Measurements from ENCODE around the gene RREB1.
"Not testable (repeated sequence)": the region's sequence is repeated elsewhere in the genome, so short reads cannot be mapped to it uniquely, and the experiment has no call there.

RREB1 gene

GRCh38 chr6:7262746-7263518 is 155.2 kb downstream of the RREB1 start:
- no peak for DNase-seq (ENCODE audit: low read depth)

GRCh38 chr6:7263519-7263805 is 155.7 kb downstream of the RREB1 start:
- not testable (repeated sequence) for DNase-seq (ENCODE audit: low read depth)

DNA sequence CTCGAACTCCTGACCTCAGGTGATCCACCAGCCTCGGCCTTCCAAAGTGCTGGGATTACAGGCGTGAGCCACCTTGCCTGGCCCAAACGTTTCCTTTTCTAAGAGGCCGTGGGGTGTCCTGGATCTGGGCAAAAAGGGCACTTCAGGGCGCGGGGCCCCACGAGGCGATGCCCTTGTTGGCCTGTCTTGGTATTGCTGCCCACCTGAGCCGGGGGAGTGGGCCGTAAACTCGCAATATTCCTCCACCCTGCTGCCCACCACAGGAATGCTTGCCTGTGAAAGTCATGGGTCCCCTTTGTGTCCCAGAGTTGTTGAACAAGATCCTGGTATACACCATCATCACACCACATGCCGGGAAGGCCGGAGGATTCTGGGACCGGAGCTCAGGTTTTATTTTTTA is 156.3 kb downstream of the RREB1 start:
- no peak for DNase-seq (ENCODE audit: low read depth)

- no peak for DNase-seq (ENCODE audit: low read depth)
Observed at GRCh38 chr6:7264686-7265384, 157.1 kb downstream of the RREB1 start.

- not testable (repeated sequence) for DNase-seq (ENCODE audit: low read depth)
Observed at GRCh38 chr6:7265385-7265726, 157.6 kb downstream of the RREB1 start.

GRCh38 chr6:7267071-7267465 is 159.3 kb downstream of the RREB1 start:
- DNase-seq (ENCODE audit: low read depth): no peak

- DNase-seq (ENCODE audit: low read depth): no peak
Observed at GRCh38 chr6:7267466-7268091, 159.8 kb downstream of the RREB1 start.

DNA sequence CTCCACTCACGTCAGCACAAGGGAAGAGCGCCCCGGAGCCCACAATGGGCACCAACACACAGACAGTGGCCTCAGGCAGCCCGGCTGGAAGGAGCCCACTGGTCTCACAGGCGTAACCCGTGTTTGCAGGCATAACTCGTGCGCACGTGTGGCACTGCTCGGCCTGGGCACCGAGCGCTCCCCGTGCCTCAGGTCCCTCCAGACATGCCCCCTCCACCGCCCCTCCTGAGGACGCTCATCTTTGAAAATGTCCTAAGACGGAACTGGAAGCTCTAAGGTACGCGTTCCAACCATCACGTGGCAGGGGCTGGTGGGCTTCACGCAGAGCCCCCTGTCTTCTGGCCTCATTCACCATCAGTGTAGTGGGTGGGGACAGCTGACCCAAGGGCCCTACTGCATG is 160.6 kb downstream of the RREB1 start:
- DNase-seq (ENCODE audit: low read depth): no peak

- no peak for DNase-seq (ENCODE audit: low read depth)
Observed at GRCh38 chr6:7268816-7269555, 161.2 kb downstream of the RREB1 start.

GRCh38 chr6:7269816-7270215 is 162.1 kb downstream of the RREB1 start:
- DNase-seq (ENCODE audit: low read depth): no peak

DNA sequence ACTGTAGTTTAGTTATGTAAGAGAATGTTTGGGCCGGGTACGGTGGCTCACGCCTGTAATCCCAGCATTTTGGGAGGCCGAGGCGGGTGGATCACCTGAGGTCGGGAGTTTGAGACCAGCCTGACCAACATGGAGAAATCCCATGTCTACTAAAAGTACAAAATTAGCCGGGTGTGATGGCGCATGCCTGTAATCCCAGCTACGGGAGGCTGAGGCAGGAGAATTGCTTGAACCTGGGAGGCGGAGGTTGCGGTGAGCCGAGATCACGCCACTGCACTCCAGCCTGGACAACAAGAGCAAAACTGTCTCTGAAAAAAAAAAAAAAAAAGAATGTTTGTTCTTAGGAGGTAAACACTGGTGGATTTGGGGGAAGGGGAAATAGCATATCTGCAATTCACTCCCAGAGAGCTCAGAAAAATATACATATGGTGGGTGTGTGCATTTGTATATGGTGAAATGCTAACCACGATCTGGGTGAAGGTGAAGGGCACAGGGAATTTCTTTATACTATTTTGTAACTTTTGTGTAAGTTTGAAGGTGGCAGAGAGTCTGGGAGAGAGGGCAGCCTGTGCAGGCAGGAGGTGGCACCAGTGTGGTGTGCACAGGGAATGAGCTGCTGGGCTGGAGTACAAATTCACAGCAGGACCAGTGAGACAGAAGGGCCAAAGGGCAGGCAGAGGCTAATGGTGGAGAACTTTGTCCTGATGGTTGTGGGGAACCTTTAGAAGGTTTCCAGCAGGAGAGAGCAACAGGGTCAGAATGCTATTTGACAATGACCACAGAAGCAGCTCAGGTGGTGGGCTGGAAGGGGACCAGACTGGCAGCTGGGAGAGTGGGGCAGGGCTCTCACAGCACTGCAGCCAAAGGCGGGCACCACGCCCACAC is 162.8 kb downstream of the RREB1 start:
- DNase-seq (ENCODE audit: low read depth): no peak

- no peak for DNase-seq (ENCODE audit: low read depth)
Observed at GRCh38 chr6:7271205-7271534, 163.4 kb downstream of the RREB1 start.

- DNase-seq (ENCODE audit: low read depth): no peak
Observed at GRCh38 chr6:7273709-7274108, 165.9 kb downstream of the RREB1 start.

DNA sequence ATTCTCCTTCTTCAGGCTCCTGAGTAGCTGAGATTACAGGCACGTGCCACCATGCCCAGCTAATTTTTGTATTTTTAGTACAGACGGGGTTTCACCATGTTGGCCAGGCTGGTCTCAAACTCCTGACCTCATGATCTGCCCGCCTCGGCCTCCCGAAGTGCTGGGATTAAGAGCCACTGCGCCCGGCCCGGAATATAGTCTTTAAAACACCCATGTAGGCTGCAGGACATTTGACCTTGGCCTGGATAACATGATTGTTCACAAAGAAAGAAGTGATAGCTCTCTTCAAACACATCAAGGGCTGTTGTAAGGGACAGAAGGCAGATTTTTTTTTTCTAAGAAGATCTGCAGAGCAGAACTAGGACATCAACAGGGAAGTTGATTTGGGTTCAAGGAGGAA is 166.8 kb downstream of the RREB1 start:
- not testable (repeated sequence) for DNase-seq (ENCODE audit: low read depth)

- DNase-seq (ENCODE audit: low read depth): no peak
Observed at GRCh38 chr6:7276199-7276524, 168.4 kb downstream of the RREB1 start.

DNA sequence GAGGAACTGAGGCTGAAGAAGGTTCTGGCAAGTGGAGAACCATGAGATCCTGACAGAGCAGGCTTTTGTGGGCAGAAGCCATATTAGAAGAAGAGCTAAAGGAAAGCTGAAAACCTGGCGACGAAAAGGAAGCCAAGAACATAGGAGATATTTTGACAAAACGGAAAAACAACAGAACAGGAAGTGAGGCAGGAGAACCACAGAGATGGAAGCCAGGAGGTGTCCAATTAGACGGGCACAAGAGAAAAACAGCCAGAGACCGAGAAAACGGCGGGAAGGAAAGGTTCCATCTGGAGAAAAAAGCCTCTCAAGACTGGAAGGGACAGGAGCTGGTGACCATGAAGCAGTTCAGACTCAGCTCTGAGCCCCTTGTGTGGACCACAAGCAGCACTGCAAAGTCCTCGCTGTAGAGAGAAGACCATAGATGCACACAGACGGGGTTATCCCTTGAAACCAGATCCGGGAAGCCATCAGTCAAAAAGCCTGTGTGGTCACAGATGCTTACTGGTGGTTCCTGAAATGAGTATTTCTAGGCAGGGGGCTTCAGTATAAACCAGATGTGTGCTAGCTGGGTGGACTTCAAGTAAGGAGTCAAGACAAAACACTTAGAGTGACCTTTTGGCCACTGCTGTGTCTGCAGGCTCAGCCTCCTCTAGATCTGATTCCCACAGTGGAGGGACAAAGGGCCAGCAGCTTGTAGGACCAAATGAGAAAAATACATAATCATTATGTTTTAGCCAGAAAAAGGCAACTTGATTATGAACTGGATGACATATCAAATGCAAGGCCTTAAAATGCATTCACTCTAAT is 174.5 kb downstream of the RREB1 start:
- DNase-seq (ENCODE audit: low read depth): no peak

- DNase-seq (ENCODE audit: low read depth): no peak
Observed at GRCh38 chr6:7283676-7284075, 175.9 kb downstream of the RREB1 start.

GRCh38 chr6:7285416-7285815 is 177.7 kb downstream of the RREB1 start:
- DNase-seq (ENCODE audit: low read depth): no peak

DNA sequence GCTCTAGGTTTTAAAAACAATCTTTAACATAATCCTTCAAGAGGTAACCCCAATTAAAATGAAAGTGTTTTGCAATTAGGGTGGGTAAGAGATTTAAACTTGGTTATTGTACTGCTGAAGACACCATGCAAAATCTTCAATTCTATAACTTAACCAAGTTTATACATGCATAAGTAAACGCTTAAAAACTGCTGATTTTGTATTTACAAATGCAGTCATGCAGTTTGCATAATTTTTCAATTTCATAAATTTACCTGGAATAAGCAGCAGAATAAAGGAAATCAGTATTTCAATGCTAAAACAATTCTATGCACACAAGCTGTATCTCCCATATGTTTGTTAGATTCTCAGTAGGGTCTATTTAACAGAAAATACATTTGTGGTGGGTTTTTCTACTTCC is 182.3 kb downstream of the RREB1 start:
- no peak for DNase-seq (ENCODE audit: low read depth)

GRCh38 chr6:7292596-7293255 is 185.0 kb downstream of the RREB1 start:
- no peak for DNase-seq (ENCODE audit: low read depth)

- no peak for DNase-seq (ENCODE audit: low read depth)
Observed at GRCh38 chr6:7295916-7296315, 188.2 kb downstream of the RREB1 start.

All from activated T-helper 1 cell treated with Interleukin-2 at 50 U/mL for 16 hours (primary cell).